HG03439 (cell line): Measurements from ENCODE around the gene GTF2I.
"Not testable (repeated sequence)": the region's sequence is repeated elsewhere in the genome, so short reads cannot be mapped to it uniquely, and the experiment has no call there.

Experiments
- ATAC-seq: cut with Tn5 transposase; IDR thresholded peaks from one replicate; pipeline ENCODE4 v1.9.1; 2021; ENCODE audit warnings: mild to moderate bottlenecking, moderate library complexity; ENCODE audit not compliant: unreplicated experiment

Gene GTF2I

GRCh38 chr7:74709880-74710671, 52.6 kb downstream of the GTF2I start:
- no peak for ATAC-seq

GRCh38 chr7:74713567-74713966, 56.0 kb downstream of the GTF2I start:
- ATAC-seq = no peak

GRCh38 chr7:74717889-74718288, 60.4 kb downstream of the GTF2I start:
- ATAC-seq = no peak

GRCh38 chr7:74718336-74718735, 60.8 kb downstream of the GTF2I start:
- no peak for ATAC-seq

- no peak for ATAC-seq
These were observed 64.6 kb downstream of the GTF2I start for GRCh38 chr7:74722153-74722552.

GRCh38 chr7:74725840-74726239, 68.3 kb downstream of the GTF2I start:
- ATAC-seq = no peak

GRCh38 chr7:74726309-74727101, 69.0 kb downstream of the GTF2I start:
- no peak for ATAC-seq

GRCh38 chr7:74728686-74729085, 71.2 kb downstream of the GTF2I start:
- not testable (repeated sequence) for ATAC-seq

- not testable (repeated sequence) for ATAC-seq
These were observed 72.7 kb downstream of the GTF2I start for GRCh38 chr7:74730186-74730585.

- not testable (repeated sequence) for ATAC-seq
These were observed 82.6 kb downstream of the GTF2I start for GRCh38 chr7:74739974-74740703.

GRCh38 chr7:74743936-74744557, 86.5 kb downstream of the GTF2I start:
- not testable (repeated sequence) for ATAC-seq

- ATAC-seq = not testable (repeated sequence)
These were observed 96.5 kb downstream of the GTF2I start for GRCh38 chr7:74753921-74754482.

- not testable (repeated sequence) for ATAC-seq
These were observed 99.2 kb downstream of the GTF2I start for GRCh38 chr7:74756673-74757072.

- not testable (repeated sequence) for ATAC-seq
These were observed 100.8 kb downstream of the GTF2I start for GRCh38 chr7:74758268-74758667.

- ATAC-seq = not testable (repeated sequence)
These were observed 101.5 kb downstream of the GTF2I start for GRCh38 chr7:74758982-74759381.

GRCh38 chr7:74765205-74765918, 107.8 kb downstream of the GTF2I start:
- not testable (repeated sequence) for ATAC-seq

GRCh38 chr7:74766509-74766908, 109.0 kb downstream of the GTF2I start:
- not testable (repeated sequence) for ATAC-seq

- not testable (repeated sequence) for ATAC-seq
These were observed 109.5 kb downstream of the GTF2I start for GRCh38 chr7:74766991-74767390.

- not testable (repeated sequence) for ATAC-seq
These were observed 112.5 kb downstream of the GTF2I start for GRCh38 chr7:74770062-74770461.

GRCh38 chr7:74772093-74772492, 114.6 kb downstream of the GTF2I start:
- ATAC-seq = not testable (repeated sequence)
